Activated naive CD4-positive, alpha-beta T cell treated with anti-CD3 and anti-CD28 coated beads, Interleukin-2, amount 50 U/mL, for 24 hours (primary cell): ENCODE measurements around the gene IGIP.

ENCODE experiments used
- H3K27ac Mint-ChIP-seq: one replicate; pipeline ENCODE4 v1.8.0; 2021; ENCODE audit warnings: mild to moderate bottlenecking, mixed read lengths
- H3K27me3 Mint-ChIP-seq: one replicate; pipeline ENCODE4 v1.8.0; 2021; ENCODE audit warnings: mixed read lengths
- H3K36me3 Mint-ChIP-seq: one replicate; pipeline ENCODE4 v1.8.0; 2021; ENCODE audit warnings: mixed read lengths
- H3K4me1 Mint-ChIP-seq: one replicate; pipeline ENCODE4 v1.8.0; 2021; ENCODE audit warnings: mixed read lengths
- H3K4me3 Mint-ChIP-seq: one replicate; pipeline ENCODE4 v1.8.0; 2021; ENCODE audit warnings: mild to moderate bottlenecking, mixed read lengths
- H3K9me3 Mint-ChIP-seq: one replicate; pipeline ENCODE4 v1.8.0; 2021; ENCODE audit warnings: mixed read lengths

Gene IGIP

DNA sequence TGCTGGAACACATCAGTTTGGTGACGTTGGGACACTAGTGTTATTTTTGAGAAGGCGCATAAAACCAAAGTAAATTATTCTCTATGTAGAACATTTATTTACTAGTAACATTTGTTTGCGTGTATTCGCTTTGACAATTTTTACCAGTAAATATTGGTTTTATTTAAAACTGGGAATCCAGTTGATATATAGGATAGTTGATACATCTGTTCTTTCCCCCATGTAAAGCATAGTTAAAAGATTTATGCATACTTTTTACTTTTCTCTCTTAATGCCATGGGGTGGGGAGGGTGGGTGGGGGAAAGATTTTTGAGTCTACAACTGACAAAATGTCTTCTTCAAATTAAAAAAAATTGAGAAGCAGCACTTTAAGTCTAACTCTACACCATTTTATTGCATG lies at the start of gene IGIP:
TSS of gene IGIP (plus strand) at position 301 of the 400 bp plus-strand sequence. CDS start 2,540 bp downstream, outside the sequence.
- Mint-ChIP-seq H3K27ac (no peak within 1 kb of the TSS), H3K36me3 (no peaks in the 10 kb centered on the region), H3K4me3 (no peak within 1 kb of the TSS), H3K4me1 (peaks cover 47% of the 10 kb centered on the region), H3K9me3 (no peaks in the 10 kb centered on the region), H3K27me3 (no peaks in the 10 kb centered on the region)

DNA sequence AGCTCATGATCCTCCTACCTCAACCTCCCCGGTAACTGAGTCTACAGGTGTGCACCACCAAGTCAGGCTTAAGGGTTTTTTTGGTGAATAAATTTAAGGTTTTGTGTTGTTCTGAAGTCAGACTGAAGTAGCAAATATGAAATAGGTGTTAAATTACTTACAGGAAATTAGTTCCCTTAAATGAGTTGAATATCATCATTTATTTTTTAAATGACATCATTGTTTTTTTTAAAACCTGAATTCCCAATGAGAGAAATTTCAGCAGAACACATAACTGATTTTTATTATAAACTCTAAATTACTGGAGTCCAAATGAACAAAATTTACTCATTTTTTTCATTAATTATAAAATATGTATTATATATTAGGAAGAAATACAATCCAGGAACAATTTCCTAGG lies 49.6 kb upstream of the IGIP start:
- no peaks in the 10 kb centered on the region for H3K4me1 Mint-ChIP-seq
- H3K9me3 Mint-ChIP-seq, result no peaks in the 10 kb centered on the region
- no peaks in the 10 kb centered on the region for H3K36me3 Mint-ChIP-seq
- H3K27ac Mint-ChIP-seq, result no peak overlapping the region
- H3K4me3 Mint-ChIP-seq, result no peak overlapping the region
- H3K27me3 Mint-ChIP-seq, result peaks cover 13% of the 10 kb centered on the region

- H3K27ac Mint-ChIP-seq, result no peak overlapping the region
- H3K9me3 Mint-ChIP-seq, result no peaks in the 10 kb centered on the region
- no peaks in the 10 kb centered on the region for H3K4me1 Mint-ChIP-seq
- peaks cover 13% of the 10 kb centered on the region for H3K27me3 Mint-ChIP-seq
- no peaks in the 10 kb centered on the region for H3K36me3 Mint-ChIP-seq
- H3K4me3 Mint-ChIP-seq, result no peak overlapping the region
Measured at GRCh38 chr5:140076788-140077187, 48.9 kb upstream of the IGIP start.

DNA sequence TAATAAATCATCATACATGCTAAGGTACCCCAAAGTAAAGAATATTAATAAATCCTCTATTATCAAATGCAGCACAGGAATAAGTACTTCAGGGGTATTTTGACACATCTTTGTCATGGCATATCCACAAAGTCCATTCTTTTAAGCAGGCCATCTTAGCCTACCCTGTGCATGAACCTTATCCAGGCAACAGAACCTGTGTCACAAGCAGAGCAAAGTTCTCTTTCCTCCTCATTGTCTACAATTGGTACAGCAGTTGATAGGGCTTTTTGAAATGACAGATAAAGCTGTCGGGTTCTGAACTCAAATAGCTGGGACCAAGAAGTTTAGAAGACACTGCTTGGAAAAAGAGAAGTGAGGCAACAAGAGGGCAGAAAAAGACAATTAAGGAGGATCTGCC lies 42.6 kb upstream of the IGIP start:
- H3K27ac Mint-ChIP-seq, result no peak overlapping the region
- no peaks in the 10 kb centered on the region for H3K36me3 Mint-ChIP-seq
- peaks cover 4% of the 10 kb centered on the region for H3K27me3 Mint-ChIP-seq

DNA sequence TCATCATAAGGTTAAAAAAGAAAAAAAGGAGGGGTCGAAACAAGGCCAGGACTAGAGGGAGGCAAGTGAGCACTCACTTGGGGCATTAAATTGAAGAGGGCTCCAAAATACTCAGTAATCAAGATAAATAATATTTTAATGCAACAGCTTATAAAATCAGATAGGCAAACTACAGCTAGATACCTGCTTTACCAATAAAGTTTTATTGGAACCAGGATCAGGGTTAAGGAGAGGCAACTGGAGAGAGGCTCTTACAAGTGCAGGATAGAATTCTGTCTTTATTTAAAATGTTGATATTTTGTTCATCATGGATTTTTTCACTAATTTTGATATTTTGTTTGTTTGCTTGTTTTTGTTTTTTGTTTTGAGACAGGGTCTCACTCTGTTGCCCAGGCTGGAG lies 42.1 kb upstream of the IGIP start:
- Mint-ChIP-seq H3K4me1 (no peaks in the 10 kb centered on the region), H3K9me3 (no peaks in the 10 kb centered on the region), H3K36me3 (no peaks in the 10 kb centered on the region), H3K27ac (no peak overlapping the region), H3K4me3 (no peak overlapping the region), H3K27me3 (peaks cover 4% of the 10 kb centered on the region)

More for the DNA sequence above, 42.6 kb upstream of the IGIP start:
- H3K9me3 Mint-ChIP-seq, result no peaks in the 10 kb centered on the region
- H3K4me1 Mint-ChIP-seq, result no peaks in the 10 kb centered on the region
- no peak overlapping the region for H3K4me3 Mint-ChIP-seq

- H3K9me3 Mint-ChIP-seq, result peaks cover 6% of the 10 kb centered on the region
- H3K4me3 Mint-ChIP-seq, result no peak overlapping the region
- H3K4me1 Mint-ChIP-seq, result no peaks in the 10 kb centered on the region
- peaks cover 4% of the 10 kb centered on the region for H3K27me3 Mint-ChIP-seq
- H3K36me3 Mint-ChIP-seq, result no peaks in the 10 kb centered on the region
- H3K27ac Mint-ChIP-seq, result no peak overlapping the region
Measured at GRCh38 chr5:140084541-140084940, 41.2 kb upstream of the IGIP start.

GRCh38 chr5:140090251-140090650 lies 35.5 kb upstream of the IGIP start:
- H3K27me3 Mint-ChIP-seq, result peaks cover 3% of the 10 kb centered on the region
- no peaks in the 10 kb centered on the region for H3K4me1 Mint-ChIP-seq
- H3K36me3 Mint-ChIP-seq, result peaks cover 11% of the 10 kb centered on the region
- H3K9me3 Mint-ChIP-seq, result peaks cover 16% of the 10 kb centered on the region
- H3K27ac Mint-ChIP-seq, result no peak overlapping the region
- H3K4me3 Mint-ChIP-seq, result no peak overlapping the region

GRCh38 chr5:140093179-140093578 lies 32.6 kb upstream of the IGIP start:
- H3K27ac Mint-ChIP-seq, result no peak overlapping the region

GRCh38 chr5:140093866-140094265 lies 31.9 kb upstream of the IGIP start:
- Mint-ChIP-seq H3K9me3 (peaks cover 16% of the 10 kb centered on the region), H3K27me3 (peaks cover 4% of the 10 kb centered on the region), H3K36me3 (peaks cover 11% of the 10 kb centered on the region), H3K4me1 (no peaks in the 10 kb centered on the region), H3K4me3 (no peak overlapping the region), H3K27ac (no peak overlapping the region)

More at GRCh38 chr5:140093179-140093578, 32.6 kb upstream of the IGIP start:
- Mint-ChIP-seq H3K36me3 (peaks cover 11% of the 10 kb centered on the region), H3K9me3 (peaks cover 16% of the 10 kb centered on the region), H3K4me1 (no peaks in the 10 kb centered on the region), H3K4me3 (no peak overlapping the region), H3K27me3 (peaks cover 4% of the 10 kb centered on the region)

DNA sequence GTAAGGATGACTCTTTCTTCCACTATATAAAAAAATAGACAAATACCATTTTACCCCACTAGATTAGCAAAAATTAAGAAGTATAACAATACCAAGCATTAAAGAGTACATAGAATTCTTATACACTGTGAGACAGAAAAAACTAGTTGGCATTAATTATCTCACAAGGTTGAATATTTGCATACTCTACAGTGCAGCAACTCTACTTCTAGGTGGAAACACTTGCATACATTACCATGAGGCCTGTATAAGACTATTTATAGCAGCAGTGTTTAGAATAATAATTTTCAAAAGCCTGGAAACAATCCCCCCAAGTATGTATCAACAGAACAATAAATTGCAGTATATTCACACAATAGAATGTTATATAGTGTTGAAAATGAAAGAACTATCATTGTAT lies 30.8 kb upstream of the IGIP start:
- Mint-ChIP-seq H3K4me1 (no peaks in the 10 kb centered on the region), H3K36me3 (peaks cover 11% of the 10 kb centered on the region), H3K4me3 (no peak overlapping the region), H3K27me3 (peaks cover 5% of the 10 kb centered on the region), H3K27ac (no peak overlapping the region), H3K9me3 (peaks cover 11% of the 10 kb centered on the region)

GRCh38 chr5:140101179-140101578 lies 24.6 kb upstream of the IGIP start:
- H3K4me3 Mint-ChIP-seq, result no peak overlapping the region

GRCh38 chr5:140103154-140103553 lies 22.6 kb upstream of the IGIP start:
- H3K4me1 Mint-ChIP-seq, result peaks cover 16% of the 10 kb centered on the region
- peaks cover 1% of the 10 kb centered on the region for H3K27me3 Mint-ChIP-seq

More at GRCh38 chr5:140101179-140101578, 24.6 kb upstream of the IGIP start:
- peaks cover 2% of the 10 kb centered on the region for H3K36me3 Mint-ChIP-seq
- H3K27ac Mint-ChIP-seq, result no peak overlapping the region
- peaks cover 3% of the 10 kb centered on the region for H3K4me1 Mint-ChIP-seq
- peaks cover 1% of the 10 kb centered on the region for H3K27me3 Mint-ChIP-seq
- H3K9me3 Mint-ChIP-seq, result no peaks in the 10 kb centered on the region

DNA sequence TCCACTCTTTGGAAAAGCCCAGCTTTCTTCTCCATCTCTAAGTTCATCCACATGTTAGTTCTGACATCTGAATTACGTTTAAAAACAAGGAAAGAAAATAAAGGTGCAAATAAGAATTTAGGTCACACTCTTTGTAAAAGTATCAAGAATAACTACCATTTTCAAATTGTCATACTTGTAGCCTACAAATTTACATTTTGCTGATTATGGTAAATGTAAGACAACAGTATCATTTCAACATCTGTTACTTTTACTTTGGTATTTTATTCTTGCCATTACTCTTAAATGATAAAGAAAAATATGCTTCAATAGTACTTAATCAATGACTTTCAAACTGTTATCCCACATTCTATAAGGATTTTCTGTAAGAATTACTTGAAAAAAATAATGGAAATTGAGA lies 21.6 kb upstream of the IGIP start:
- no peak overlapping the region for H3K27ac Mint-ChIP-seq
- H3K4me3 Mint-ChIP-seq, result no peak overlapping the region
- H3K27me3 Mint-ChIP-seq, result peaks cover 1% of the 10 kb centered on the region
- peaks cover 25% of the 10 kb centered on the region for H3K4me1 Mint-ChIP-seq
- no peaks in the 10 kb centered on the region for H3K9me3 Mint-ChIP-seq
- H3K36me3 Mint-ChIP-seq, result peaks cover 2% of the 10 kb centered on the region

More at GRCh38 chr5:140103154-140103553, 22.6 kb upstream of the IGIP start:
- peaks cover 2% of the 10 kb centered on the region for H3K36me3 Mint-ChIP-seq
- H3K27ac Mint-ChIP-seq, result no peak overlapping the region
- no peaks in the 10 kb centered on the region for H3K9me3 Mint-ChIP-seq
- H3K4me3 Mint-ChIP-seq, result no peak overlapping the region

DNA sequence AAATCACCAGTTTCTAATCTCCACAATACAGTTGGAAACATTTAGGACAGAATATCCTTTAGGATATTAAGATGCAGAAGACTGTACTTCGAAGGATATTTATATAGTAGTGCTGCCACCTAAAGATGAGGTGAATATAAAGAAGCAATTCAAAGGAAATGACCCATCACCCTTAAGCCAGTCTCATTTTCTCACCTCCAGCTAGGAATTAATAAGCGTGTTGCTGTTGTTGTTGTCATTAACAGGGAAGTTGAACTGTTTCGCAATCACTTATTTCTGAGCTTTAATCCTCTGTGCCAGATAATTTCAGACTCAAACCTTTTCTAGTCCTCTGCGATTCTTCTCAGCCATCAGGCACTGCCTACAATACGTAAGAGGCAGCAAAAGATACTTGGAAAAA lies 19.6 kb upstream of the IGIP start:
- Mint-ChIP-seq H3K4me3 (no peak overlapping the region), H3K27ac (no peak overlapping the region), H3K36me3 (peaks cover 2% of the 10 kb centered on the region), H3K9me3 (no peaks in the 10 kb centered on the region), H3K27me3 (peaks cover 2% of the 10 kb centered on the region), H3K4me1 (peaks cover 41% of the 10 kb centered on the region)

- peaks cover 46% of the 10 kb centered on the region for H3K4me1 Mint-ChIP-seq
- H3K4me3 Mint-ChIP-seq, result peak overlapping the region; percentile 98
- H3K9me3 Mint-ChIP-seq, result no peaks in the 10 kb centered on the region
- peaks cover 2% of the 10 kb centered on the region for H3K36me3 Mint-ChIP-seq
- peaks cover 2% of the 10 kb centered on the region for H3K27me3 Mint-ChIP-seq
- peak overlapping the region; percentile 93 for H3K27ac Mint-ChIP-seq
Measured at GRCh38 chr5:140106805-140107311, 18.9 kb upstream of the IGIP start.

DNA sequence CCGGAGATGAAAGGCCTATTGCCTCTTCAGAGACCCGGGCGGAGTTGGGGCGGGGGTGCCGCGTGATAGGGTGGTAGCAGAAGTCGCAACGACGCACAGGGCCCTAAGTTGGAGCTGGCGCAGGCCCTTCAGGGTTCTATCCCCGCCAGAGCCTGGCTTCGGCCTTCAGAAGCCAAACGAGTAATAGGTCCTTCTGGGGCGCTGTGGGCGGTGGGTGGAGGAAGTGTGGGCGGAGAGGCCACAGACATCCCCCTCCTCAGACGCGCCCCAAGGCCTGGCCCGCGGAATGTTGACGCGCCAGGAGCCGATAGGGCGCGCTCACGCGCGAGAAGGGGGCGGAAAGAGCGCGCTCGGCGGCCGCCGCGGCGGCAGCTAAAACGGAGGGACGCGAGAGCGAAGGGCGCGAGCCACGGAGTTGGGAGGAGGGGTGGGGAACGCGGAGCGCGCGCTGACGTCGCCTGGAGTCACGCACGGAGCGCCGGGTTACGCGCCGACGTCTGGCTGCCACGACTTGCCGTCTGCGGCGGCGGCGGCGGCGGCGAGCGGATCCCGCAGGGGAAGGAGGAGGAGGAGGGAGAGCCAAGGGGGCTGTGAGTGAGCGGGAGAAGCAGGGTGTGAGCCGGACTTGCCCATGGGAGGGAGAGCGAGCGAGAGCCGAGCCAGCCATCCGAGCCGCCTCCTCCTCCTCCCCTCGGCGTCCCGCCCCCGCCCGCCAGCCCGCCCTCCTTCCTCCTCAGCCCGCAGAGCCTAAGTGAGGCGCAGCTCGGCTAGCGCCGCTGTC lies 18.2 kb upstream of the IGIP start:
- Mint-ChIP-seq H3K4me1 (peaks cover 53% of the 10 kb centered on the region), H3K4me3 (peak overlapping the region; percentile 98), H3K9me3 (no peaks in the 10 kb centered on the region), H3K36me3 (peaks cover 2% of the 10 kb centered on the region), H3K27me3 (peaks cover 2% of the 10 kb centered on the region), H3K27ac (peak overlapping the region; percentile 93)
